ENCODE measurements around the gene ABTB2.
A peak's percentile ranks its signal among the peaks of the same experiment; 100 is the strongest.

ABTB2 gene

GRCh38 chr11:34206407-34207300 is 151.2 kb downstream of the ABTB2 start:
- no peak for DNase-seq (ENCODE audit: extremely low read depth, insufficient read length)
- Histone ChIP-seq H3K27me3 (replicated peaks; ENCODE audit: control insufficient read depth, insufficient read depth, low read length) (no peaks in the 10 kb centered on the region), H3K4me3 (replicated peaks; ENCODE audit: low read depth, low read length) (no peak overlapping the region)

GRCh38 chr11:34205326-34206035 is 152.3 kb downstream of the ABTB2 start:
- H3K27me3 ChIP-seq (replicated peaks; ENCODE audit: control insufficient read depth, insufficient read depth, low read length) = no peaks in the 10 kb centered on the region
- H3K4me3 ChIP-seq (replicated peaks; ENCODE audit: low read depth, low read length) = no peak overlapping the region
- H3K36me3 ChIP-seq (ENCODE audit: control insufficient read depth, insufficient read depth, low read length) = no peaks in the 10 kb centered on the region
- no peak for TF ChIP-seq CTCF (IDR thresholded peaks at IDR 0.05; ENCODE audit: insufficient read depth, low read length, poor library complexity, severe bottlenecking)
- DNase-seq (ENCODE audit: extremely low read depth, insufficient read length) = no peak

More at GRCh38 chr11:34206407-34207300, 151.2 kb downstream of the ABTB2 start:
- H3K36me3 ChIP-seq (ENCODE audit: control insufficient read depth, insufficient read depth, low read length) = no peaks in the 10 kb centered on the region
- TF ChIP-seq CTCF (IDR thresholded peaks at IDR 0.05; ENCODE audit: insufficient read depth, low read length, poor library complexity, severe bottlenecking) = no peak

- TF ChIP-seq CTCF (IDR thresholded peaks at IDR 0.05; ENCODE audit: insufficient read depth, low read length, poor library complexity, severe bottlenecking) = no peak
- H3K36me3 ChIP-seq (ENCODE audit: control insufficient read depth, insufficient read depth, low read length) = no peaks in the 10 kb centered on the region
- no peak for DNase-seq (ENCODE audit: extremely low read depth, insufficient read length)
Observed at GRCh38 chr11:34204396-34205279, 153.2 kb downstream of the ABTB2 start.

GRCh38 chr11:34203377-34203871 is 154.4 kb downstream of the ABTB2 start:
- H3K36me3 ChIP-seq (ENCODE audit: control insufficient read depth, insufficient read depth, low read length) = no peaks in the 10 kb centered on the region
- H3K4me3 ChIP-seq (replicated peaks; ENCODE audit: low read depth, low read length) = no peak overlapping the region
- TF ChIP-seq CTCF (IDR thresholded peaks at IDR 0.05; ENCODE audit: insufficient read depth, low read length, poor library complexity, severe bottlenecking) = peak; percentile 9
- H3K27me3 ChIP-seq (replicated peaks; ENCODE audit: control insufficient read depth, insufficient read depth, low read length) = no peaks in the 10 kb centered on the region
- no peak for DNase-seq (ENCODE audit: extremely low read depth, insufficient read length)

More at GRCh38 chr11:34204396-34205279, 153.2 kb downstream of the ABTB2 start:
- no peaks in the 10 kb centered on the region for H3K27me3 ChIP-seq (replicated peaks; ENCODE audit: control insufficient read depth, insufficient read depth, low read length)
- H3K4me3 ChIP-seq (replicated peaks; ENCODE audit: low read depth, low read length) = no peak overlapping the region

- no peak for TF ChIP-seq CTCF (IDR thresholded peaks at IDR 0.05; ENCODE audit: insufficient read depth, low read length, poor library complexity, severe bottlenecking)
- no peak overlapping the region for H3K4me3 ChIP-seq (replicated peaks; ENCODE audit: low read depth, low read length)
- no peaks in the 10 kb centered on the region for H3K36me3 ChIP-seq (ENCODE audit: control insufficient read depth, insufficient read depth, low read length)
- H3K27me3 ChIP-seq (replicated peaks; ENCODE audit: control insufficient read depth, insufficient read depth, low read length) = no peaks in the 10 kb centered on the region
- DNase-seq (ENCODE audit: extremely low read depth, insufficient read length) = no peak
Observed at GRCh38 chr11:34201129-34201528, 156.7 kb downstream of the ABTB2 start.

All from GM06990 (cell line).